Measurements from ENCODE around the gene FUT2.
A peak's percentile ranks its signal among the peaks of the same experiment; 100 is the strongest.

FUT2 gene

GRCh38 chr19:48719263-48720171 is 23.7 kb downstream of the FUT2 start, which contains the start of gene MAMSTR:
Gene MAMSTR (minus strand): TSS chr19:48719725. CDS start chr19:48719031, 694 bp downstream.
- H3K4me3 ChIP-seq (ENCODE audit: control insufficient read depth, low read depth, low read length), result peak within 1 kb of the TSS; percentile 73
- DNase-seq (ENCODE audit: low read depth), result no peak
- no peak for TF ChIP-seq CTCF (conservative IDR thresholded peaks at IDR 0.05; ENCODE audit: control insufficient read depth, insufficient read depth, low read depth, low read length)

GRCh38 chr19:48720251-48720612 is 24.5 kb downstream of the FUT2 start:
- TF ChIP-seq CTCF (conservative IDR thresholded peaks at IDR 0.05; ENCODE audit: control insufficient read depth, insufficient read depth, low read depth, low read length), result no peak
- peak overlapping the region; percentile 73 for H3K4me3 ChIP-seq (ENCODE audit: control insufficient read depth, low read depth, low read length)
- DNase-seq (ENCODE audit: low read depth), result no peak

GRCh38 chr19:48720613-48721296 is 25.0 kb downstream of the FUT2 start:
- TF ChIP-seq CTCF (conservative IDR thresholded peaks at IDR 0.05; ENCODE audit: control insufficient read depth, insufficient read depth, low read depth, low read length), result no peak
- DNase-seq (ENCODE audit: low read depth), result peak; percentile 99
- H3K4me3 ChIP-seq (ENCODE audit: control insufficient read depth, low read depth, low read length), result peak overlapping the region; percentile 73

- DNase-seq (ENCODE audit: low read depth), result no peak
- no peak overlapping the region for H3K4me3 ChIP-seq (ENCODE audit: control insufficient read depth, low read depth, low read length)
- TF ChIP-seq CTCF (conservative IDR thresholded peaks at IDR 0.05; ENCODE audit: control insufficient read depth, insufficient read depth, low read depth, low read length), result no peak
Measured at GRCh38 chr19:48722196-48722708, 26.5 kb downstream of the FUT2 start.

GRCh38 chr19:48724796-48725753 is 29.3 kb downstream of the FUT2 start:
- peak; percentile 97 for DNase-seq (ENCODE audit: low read depth)
- H3K4me3 ChIP-seq (ENCODE audit: control insufficient read depth, low read depth, low read length), result no peak overlapping the region

More at GRCh38 chr19:48724796-48725753, 29.3 kb downstream of the FUT2 start:
- TF ChIP-seq CTCF (conservative IDR thresholded peaks at IDR 0.05; ENCODE audit: control insufficient read depth, insufficient read depth, low read depth, low read length), result no peak
